GM19023 (cell line): ENCODE measurements around the gene OLIG3.

ENCODE experiments used
- ATAC-seq: cut with Tn5 transposase; IDR thresholded peaks from one replicate; pipeline ENCODE4 v1.9.1; 2021; ENCODE audit warnings: mild to moderate bottlenecking, moderate library complexity; ENCODE audit not compliant: unreplicated experiment

Gene OLIG3

GRCh38 chr6:137494281-137494987 is at the start of gene OLIG3:
OLIG3 (minus strand) TSS chr6:137494394; CDS start chr6:137494170, 224 bp downstream.
- ATAC-seq, result no peak

DNA sequence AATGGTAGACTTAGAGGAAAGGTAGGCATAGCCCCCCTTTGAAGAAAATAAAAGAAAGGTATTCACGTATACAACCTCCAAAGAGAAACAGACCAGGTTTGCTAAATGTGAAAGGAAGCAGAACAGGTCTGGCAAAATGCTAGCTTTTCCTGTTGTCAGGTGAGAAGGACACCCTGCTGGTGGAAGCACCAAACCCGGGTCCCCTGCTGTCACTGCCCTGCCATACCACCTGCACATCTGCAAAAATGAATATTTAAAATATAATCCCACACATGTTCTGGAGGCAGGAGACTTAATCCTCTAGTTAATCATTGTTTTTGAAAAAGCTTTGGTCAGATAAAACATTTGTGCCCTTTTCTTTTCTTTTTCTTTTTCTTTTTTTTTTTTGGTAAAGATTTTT is 48.9 kb upstream of the OLIG3 start:
- no peak for ATAC-seq

DNA sequence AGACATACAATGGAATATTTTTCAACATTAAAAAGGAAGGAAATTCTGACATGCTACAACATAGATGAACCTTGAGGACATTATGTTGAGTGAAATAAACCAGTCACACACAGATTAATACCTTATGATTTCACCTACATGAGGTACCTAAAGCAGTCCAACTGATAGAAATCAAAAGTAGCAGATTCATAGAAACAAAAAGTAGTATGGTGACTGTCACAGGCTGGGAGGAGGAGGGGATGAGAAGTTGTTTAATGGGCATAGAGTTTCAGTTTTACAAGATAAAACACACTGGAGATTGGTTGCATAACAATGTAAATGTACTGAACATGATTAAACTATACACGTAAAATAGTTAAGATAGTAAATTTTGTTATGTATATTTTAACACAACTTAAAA is 48.5 kb upstream of the OLIG3 start:
- no peak for ATAC-seq

GRCh38 chr6:137541534-137542063 is 47.4 kb upstream of the OLIG3 start:
- ATAC-seq, result no peak

- ATAC-seq, result no peak
Measured at GRCh38 chr6:137536104-137536773, 42.0 kb upstream of the OLIG3 start.

GRCh38 chr6:137531376-137532092 is 37.3 kb upstream of the OLIG3 start:
- no peak for ATAC-seq

DNA sequence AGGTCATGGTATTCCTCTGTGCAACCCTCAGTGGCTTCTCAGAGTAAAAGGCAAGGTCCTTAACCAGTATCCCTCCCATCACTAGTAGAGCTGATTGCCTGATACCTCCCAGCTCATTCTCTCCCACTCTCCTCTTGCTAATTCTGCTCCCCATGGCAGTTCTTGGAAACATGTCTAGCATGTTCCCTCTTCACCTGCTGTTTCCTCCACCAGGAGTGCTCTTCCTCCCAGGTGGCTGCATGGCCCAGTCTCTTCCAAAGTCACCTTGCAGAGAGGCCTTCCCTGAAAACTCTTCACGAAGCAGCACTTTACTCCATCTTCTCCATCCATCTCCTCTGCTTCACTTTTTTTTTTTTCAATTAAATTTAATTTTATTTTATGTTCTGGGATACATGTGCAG is 36.2 kb upstream of the OLIG3 start:
- no peak for ATAC-seq

- no peak for ATAC-seq
Measured at GRCh38 chr6:137522831-137523230, 28.6 kb upstream of the OLIG3 start.

GRCh38 chr6:137522198-137522798 is 28.1 kb upstream of the OLIG3 start:
- no peak for ATAC-seq

GRCh38 chr6:137520520-137520919 is 26.3 kb upstream of the OLIG3 start:
- ATAC-seq, result no peak

DNA sequence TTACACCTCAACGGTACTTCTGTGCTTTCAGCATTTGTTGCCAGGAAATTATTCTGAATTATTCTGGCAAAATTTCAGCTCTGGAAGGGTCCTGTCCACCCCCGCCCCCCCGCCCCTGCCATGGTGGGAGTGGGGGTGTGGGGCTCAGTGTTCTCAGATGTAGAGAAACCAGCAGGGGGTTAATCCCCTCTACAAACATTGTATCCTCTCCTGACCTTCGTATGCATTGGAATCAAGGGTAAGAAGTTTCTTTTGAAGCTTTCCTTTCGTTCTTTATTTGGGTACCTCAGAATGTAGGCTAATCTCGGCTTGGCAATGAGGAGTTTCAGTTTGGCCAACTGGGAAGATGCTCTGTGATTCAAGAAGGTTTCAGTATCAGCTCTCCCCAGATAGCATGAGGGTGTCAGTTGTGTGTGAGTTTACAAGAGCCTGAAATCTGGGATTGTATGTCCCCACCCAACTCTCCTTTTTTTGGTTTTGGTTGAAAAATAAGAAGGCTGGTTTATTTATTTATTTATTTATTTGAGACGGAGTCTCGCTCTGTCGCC is 25.5 kb upstream of the OLIG3 start:
- no peak for ATAC-seq

DNA sequence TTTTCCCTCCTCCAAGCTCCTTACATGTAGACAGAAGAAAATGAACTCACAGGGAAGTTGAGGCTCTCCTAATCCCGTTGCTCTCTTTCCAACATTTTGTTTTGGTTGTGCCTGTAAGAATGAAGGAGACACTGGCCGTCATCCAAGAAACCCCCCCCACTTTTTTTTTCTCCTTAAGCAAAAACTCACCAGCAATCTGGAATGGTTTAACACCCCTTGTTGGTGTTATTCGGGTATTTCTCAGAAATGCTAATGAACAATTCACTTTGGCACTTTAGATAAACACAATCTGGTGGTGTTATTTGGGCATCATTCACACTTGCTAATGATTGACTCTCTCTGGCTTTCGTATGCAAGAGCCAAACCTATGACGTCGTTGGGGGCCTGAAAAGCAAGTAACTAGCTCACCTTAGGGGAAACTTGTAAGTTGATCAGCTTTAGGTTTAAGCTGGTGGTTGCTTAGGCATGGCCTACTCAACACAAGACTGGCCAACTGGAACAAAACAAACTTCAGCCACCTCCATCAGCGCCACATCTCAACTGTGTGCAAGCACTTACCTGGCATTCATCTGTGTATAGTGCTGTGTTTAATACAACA is 24.3 kb upstream of the OLIG3 start:
- no peak for ATAC-seq

DNA sequence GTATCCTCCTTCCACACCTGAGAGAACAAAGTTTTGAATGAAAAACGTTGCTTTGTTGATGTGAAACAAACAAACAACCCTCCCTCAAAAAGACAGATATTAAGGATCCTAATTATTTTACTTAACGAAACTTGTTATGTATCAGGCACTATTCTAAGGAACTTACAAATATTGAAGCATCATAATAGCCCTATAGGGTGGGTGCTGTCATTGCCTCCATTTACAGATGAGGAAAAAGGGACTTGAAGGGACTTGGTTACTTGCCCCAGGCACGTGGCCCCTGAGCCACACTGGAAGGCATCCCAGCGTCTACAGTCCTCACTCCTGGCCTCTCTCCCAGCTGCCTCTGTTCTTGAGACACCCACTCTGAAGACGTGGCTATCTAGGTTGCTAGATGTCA is 20.2 kb upstream of the OLIG3 start:
- ATAC-seq, result no peak

GRCh38 chr6:137512757-137513605 is 18.8 kb upstream of the OLIG3 start:
- ATAC-seq, result no peak

DNA sequence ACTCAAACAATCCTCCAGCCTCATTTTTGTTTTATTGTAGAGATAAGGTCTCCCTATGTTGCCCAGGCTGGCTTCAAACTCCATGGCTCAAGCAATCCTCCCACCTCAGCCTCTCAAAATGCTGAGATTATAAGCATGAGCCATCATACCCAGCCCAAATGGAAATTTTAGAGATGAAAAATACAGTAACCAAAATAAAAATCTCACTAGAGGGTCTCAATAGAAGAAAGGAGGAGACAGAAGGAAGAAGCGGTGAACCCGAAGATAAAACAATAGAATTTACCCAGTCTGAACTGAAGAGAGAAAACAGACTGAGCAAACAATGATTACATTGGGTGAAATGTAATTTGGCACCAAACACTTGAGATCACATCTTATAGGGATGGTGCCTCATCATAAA is 16.7 kb upstream of the OLIG3 start:
- no peak for ATAC-seq

GRCh38 chr6:137498481-137499190 is 4.4 kb upstream of the OLIG3 start:
- no peak for ATAC-seq

DNA sequence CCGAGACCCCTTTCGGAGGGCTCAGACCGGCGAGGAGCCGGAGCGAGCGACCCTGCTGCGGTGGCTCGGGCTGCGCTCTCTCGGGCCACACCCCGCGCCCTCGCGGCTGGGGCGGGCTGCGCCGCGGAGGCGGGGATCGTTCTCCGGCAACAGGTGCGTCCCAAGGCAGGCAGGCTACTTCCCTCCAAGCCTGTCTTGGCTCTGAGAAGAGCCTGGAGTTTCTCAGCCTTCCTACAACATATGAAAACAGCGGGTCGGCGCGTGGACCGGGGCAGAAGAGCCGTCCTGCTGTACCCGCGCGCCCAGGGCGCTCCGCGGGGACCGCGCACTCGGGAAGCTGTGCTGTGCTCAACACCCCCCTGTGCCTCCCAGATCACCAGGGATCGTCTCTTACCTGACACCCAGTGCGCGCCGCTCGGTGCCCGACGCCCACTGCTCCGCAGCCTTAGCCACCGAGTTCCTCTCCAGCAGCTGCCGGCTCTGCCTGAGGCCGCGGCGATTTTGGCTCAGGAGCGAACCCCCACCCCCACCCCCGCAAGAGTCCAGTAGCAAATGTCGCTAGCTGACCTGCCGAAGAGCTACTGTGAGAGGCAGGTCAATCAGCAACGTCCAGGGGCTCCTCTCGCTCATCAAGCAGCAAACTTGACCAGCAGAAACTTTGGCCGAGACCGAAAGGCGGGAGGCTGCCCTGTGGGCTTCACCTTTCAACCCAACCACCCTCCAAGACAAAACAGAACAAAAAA is 3.7 kb upstream of the OLIG3 start:
- ATAC-seq, result no peak

DNA sequence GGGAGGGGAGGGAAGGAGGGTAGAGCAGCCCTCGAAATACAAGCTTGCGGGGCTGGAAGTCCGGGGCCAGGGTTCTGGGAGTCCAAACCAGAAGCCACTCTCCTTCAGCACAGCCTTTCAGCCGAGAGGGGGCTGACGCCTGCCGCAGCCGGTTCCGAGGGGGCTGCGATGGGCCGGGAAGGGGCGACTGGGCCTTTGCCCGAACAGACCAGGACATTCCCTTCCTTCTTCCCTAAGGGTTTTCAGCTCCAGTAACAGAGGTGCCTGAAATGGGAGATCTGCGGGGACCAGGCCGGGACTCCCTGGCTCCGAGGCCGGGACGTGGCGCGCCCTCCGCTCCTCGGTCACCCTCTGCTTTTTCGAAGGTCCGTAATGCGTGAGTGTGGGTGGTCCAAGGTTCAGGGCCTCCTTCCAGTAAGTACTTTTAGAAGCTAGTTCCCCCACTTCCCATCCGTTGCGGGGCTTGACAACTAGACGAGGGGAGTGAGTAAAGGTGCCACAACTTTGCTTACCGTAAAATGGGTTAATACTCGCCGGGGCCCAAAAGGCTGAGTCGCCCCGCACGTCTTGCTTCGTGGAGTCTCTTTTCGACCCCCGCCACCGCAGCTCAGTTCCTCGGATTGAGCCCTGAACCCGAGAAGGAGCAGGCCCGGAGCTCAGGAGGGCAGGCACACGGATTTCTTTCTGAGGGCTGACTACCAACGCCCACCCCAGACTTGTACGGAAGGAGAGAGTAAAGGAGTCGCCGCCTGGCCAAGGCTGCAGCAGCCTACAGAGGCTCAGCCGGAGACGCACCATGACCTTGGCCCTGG is 2.9 kb upstream of the OLIG3 start:
- ATAC-seq, result no peak
